ENCODE data around the gene BUD13. TPM values are rescaled to one million over a fixed set of nuclear protein-coding genes. Genes with fewer than 3 reads are reported as not detected.

The BUD13 gene
- total RNA-seq, 4 donors from 2014 or later = 10.8 to 17.1 (median 12.5) TPM

DNA sequence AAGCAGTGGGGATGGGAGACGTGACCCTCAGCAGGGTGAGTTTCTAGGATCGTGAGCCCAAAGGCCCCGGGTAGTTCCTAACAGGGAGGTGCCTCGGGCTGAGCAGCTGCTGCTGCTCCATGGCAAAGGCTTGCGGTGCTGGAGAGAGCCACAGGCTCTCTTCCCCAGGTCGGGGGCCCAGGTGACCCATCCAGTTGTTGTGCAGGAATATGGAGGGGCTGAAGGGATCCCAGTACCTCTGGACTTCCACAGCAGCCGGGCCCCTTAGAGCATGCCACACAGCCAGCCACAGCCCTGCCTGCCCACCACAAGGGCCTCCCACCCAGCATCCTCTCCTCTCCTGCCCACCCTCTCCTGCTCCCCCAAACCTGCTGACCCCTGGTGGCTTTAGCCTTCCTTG is 49.3 kb downstream of the BUD13 start:
- TF ChIP-seq EP300 (IDR thresholded peaks at IDR 0.05) (no peak), POLR2A (IDR thresholded peaks at IDR 0.05; ENCODE audit: low read depth) (no peak), CTCF (IDR thresholded peaks at IDR 0.05) (no peak), POLR2AphosphoS5 (IDR thresholded peaks at IDR 0.05) (no peak)
- Histone ChIP-seq H3K27me3 (peaks cover 0 to 36% (median 0%) of the 10 kb centered on the region in 4 donors), H3K4me1 (no peaks in the 10 kb centered on the region), H3K36me3 (no peaks in the 10 kb centered on the region), H3K27ac (replicated peaks in 1 of 4) (no peak overlapping the region), H3K9me3 (no peaks in the 10 kb centered on the region), H3K4me3 (no peak overlapping the region)
- 76% methylated on average over 7 of the region's 7 CpGs for WGBS
- intact Hi-C loops (cut with DNase I) = no loop called here
- no peak for DNase-seq (ENCODE audit: extremely low spot score)

DNA sequence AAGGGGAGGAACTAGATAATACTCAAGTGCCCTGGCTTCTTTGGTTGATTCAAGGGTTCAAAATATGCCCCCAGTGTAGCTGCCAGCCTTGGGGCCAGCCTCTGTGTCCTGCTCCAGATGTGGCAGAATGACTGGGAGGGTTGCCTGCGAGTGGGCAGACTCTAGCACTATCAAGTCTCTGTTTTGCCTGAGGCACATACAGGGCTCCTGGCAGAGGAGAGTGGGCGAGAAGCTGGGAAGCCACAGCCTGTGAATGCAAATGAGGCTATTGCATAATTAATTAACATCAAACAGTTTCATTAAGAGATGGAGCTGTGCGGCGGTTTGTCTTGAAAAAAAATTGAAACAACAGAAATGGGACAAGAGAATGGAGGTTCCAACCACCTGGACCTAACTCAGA is 50.8 kb downstream of the BUD13 start:
- no peaks in the 10 kb centered on the region for H3K36me3 ChIP-seq
- no peak overlapping the region for H3K27ac ChIP-seq (replicated peaks in 1 of 4)
- no peaks in the 10 kb centered on the region for H3K4me1 ChIP-seq
- 93% methylated on average over 4 of the region's 4 CpGs for WGBS
- DNase-seq (ENCODE audit: extremely low spot score) = no peak
- intact Hi-C loops (cut with DNase I) = no loop called here
- H3K27me3 ChIP-seq = peaks cover 0 to 31% (median 0%) of the 10 kb centered on the region in 4 donors
- no peaks in the 10 kb centered on the region for H3K9me3 ChIP-seq
- TF ChIP-seq POLR2A (IDR thresholded peaks at IDR 0.05; ENCODE audit: low read depth) = no peak
- no peak for TF ChIP-seq POLR2AphosphoS5 (IDR thresholded peaks at IDR 0.05)
- TF ChIP-seq EP300 (IDR thresholded peaks at IDR 0.05) = no peak
- no peak for TF ChIP-seq CTCF (IDR thresholded peaks at IDR 0.05)
- no peak overlapping the region for H3K4me3 ChIP-seq

GRCh38 chr11:116720895-116721294 is 51.9 kb downstream of the BUD13 start:
- no peaks in the 10 kb centered on the region for H3K36me3 ChIP-seq
- intact Hi-C loops (cut with DNase I) = no loop called here
- TF ChIP-seq POLR2AphosphoS5 (IDR thresholded peaks at IDR 0.05) = no peak
- no peak for TF ChIP-seq POLR2A (IDR thresholded peaks at IDR 0.05; ENCODE audit: low read depth)
- no peak for TF ChIP-seq CTCF (IDR thresholded peaks at IDR 0.05)
- TF ChIP-seq EP300 (IDR thresholded peaks at IDR 0.05) = no peak
- no peaks in the 10 kb centered on the region for H3K9me3 ChIP-seq
- WGBS = 95% methylated on average over 6 of the region's 6 CpGs
- no peak for DNase-seq (ENCODE audit: extremely low spot score)
- H3K4me3 ChIP-seq = no peak overlapping the region
- no peak overlapping the region for H3K27ac ChIP-seq (replicated peaks in 1 of 4)
- peaks cover 0 to 21% (median 0%) of the 10 kb centered on the region in 4 donors for H3K27me3 ChIP-seq
- H3K4me1 ChIP-seq = no peaks in the 10 kb centered on the region

DNA sequence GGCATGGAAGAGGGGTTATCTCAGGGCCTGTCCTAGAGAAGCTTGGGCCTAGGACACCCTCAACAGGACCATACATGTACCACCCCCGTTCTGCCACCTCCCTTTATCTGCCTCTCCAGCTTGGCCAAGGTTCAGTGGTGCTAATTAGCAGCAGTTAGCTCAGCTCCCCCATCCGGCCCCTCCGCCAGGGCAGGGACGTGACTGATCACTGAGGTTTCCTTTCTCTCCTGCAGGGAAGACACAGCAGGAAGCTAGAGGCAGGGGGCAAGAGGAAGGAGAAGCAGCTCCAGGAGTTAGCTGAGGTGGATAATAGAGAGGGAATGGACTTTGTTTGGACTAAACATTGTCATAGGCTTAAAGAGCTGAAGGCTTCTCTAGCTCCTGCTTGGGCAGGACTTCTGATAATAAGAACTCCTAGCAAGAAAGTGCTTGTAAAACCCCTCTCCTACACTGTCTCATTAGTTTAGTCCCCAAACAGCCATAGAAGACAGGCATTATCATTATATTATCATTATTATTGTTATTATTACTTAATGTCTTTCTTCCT is 53.8 kb downstream of the BUD13 start:
- H3K27me3 ChIP-seq = peaks cover 0 to 18% (median 0%) of the 10 kb centered on the region in 4 donors
- no peaks in the 10 kb centered on the region for H3K36me3 ChIP-seq
- no peak for DNase-seq (ENCODE audit: extremely low spot score)
- no peak overlapping the region for H3K27ac ChIP-seq (replicated peaks in 1 of 4)
- intact Hi-C loops (cut with DNase I) = no loop called here
- 59% methylated on average over 4 of the region's 4 CpGs for WGBS
- no peaks in the 10 kb centered on the region for H3K9me3 ChIP-seq
- no peak for TF ChIP-seq POLR2A (IDR thresholded peaks at IDR 0.05; ENCODE audit: low read depth)
- no peak for TF ChIP-seq CTCF (IDR thresholded peaks at IDR 0.05)
- no peak for TF ChIP-seq EP300 (IDR thresholded peaks at IDR 0.05)
- no peak for TF ChIP-seq POLR2AphosphoS5 (IDR thresholded peaks at IDR 0.05)
- H3K4me3 ChIP-seq = no peak overlapping the region
- H3K4me1 ChIP-seq = no peaks in the 10 kb centered on the region

- Histone ChIP-seq H3K27me3 (peaks cover 0 to 30% (median 0%) of the 10 kb centered on the region in 4 donors), H3K36me3 (no peaks in the 10 kb centered on the region), H3K9me3 (no peaks in the 10 kb centered on the region), H3K27ac (replicated peaks in 1 of 4) (no peak overlapping the region), H3K4me1 (no peaks in the 10 kb centered on the region), H3K4me3 (no peak overlapping the region)
- 88% methylated on average over 4 of the region's 4 CpGs for WGBS
- intact Hi-C loops (cut with DNase I) = no loop called here
- TF ChIP-seq POLR2AphosphoS5 (IDR thresholded peaks at IDR 0.05) = no peak
- TF ChIP-seq POLR2A (IDR thresholded peaks at IDR 0.05; ENCODE audit: low read depth) = no peak
- no peak for TF ChIP-seq EP300 (IDR thresholded peaks at IDR 0.05)
- TF ChIP-seq CTCF (IDR thresholded peaks at IDR 0.05) = no peak
- DNase-seq (ENCODE audit: extremely low spot score) = no peak
Measured at GRCh38 chr11:116716621-116717020, 56.2 kb downstream of the BUD13 start.

Data from esophagus muscularis mucosa (tissue), 4 donors.